Central memory CD8-positive, alpha-beta T cell (primary cell): Measurements from ENCODE around the gene FBXO41.
A peak's percentile ranks its signal among the peaks of the same experiment; 100 is the strongest.

Experiments used
- ATAC-seq: fragments of 150-1000 bp; cut with Tn5 transposase; replicated peaks from 2 replicates; pipeline ENCODE4 v1.10.0; 2022; ENCODE audit warnings: mild to moderate bottlenecking, moderate FRiP score, moderate number of reproducible peaks; ENCODE audit not compliant: poor library complexity, severe bottlenecking; ENCODE audit errors: extremely low read depth
- DNase-seq, 2 donors: peaks; one replicate each; pipeline ENCODE4 v3.0.0; 2021; ENCODE audit warnings: low spot score in 2 of 2
- H3K27ac Mint-ChIP-seq: one replicate; pipeline ENCODE4 v1.8.0; 2022; ENCODE audit warnings: low read depth, mild to moderate bottlenecking, moderate library complexity, mixed read lengths
- H3K27me3 Mint-ChIP-seq: one replicate; pipeline ENCODE4 v1.8.0; 2022; ENCODE audit warnings: mixed read lengths
- H3K36me3 Mint-ChIP-seq: one replicate; pipeline ENCODE4 v1.8.0; 2022; ENCODE audit warnings: mild to moderate bottlenecking, moderate library complexity, mixed read lengths; ENCODE audit not compliant: insufficient read depth
- H3K4me1 Mint-ChIP-seq: one replicate; pipeline ENCODE4 v1.8.0; 2022; ENCODE audit warnings: mixed read lengths
- H3K4me3 Mint-ChIP-seq: one replicate; pipeline ENCODE4 v1.8.0; 2022; ENCODE audit warnings: mild to moderate bottlenecking, moderate library complexity, mixed read lengths
- H3K9me3 Mint-ChIP-seq: one replicate; pipeline ENCODE4 v1.8.0; 2022; ENCODE audit warnings: mixed read lengths

The FBXO41 gene

GRCh38 chr2:73283545-73284295 is 558 bp downstream of the FBXO41 start:
- peaks cover 22% of the 10 kb centered on the region for H3K4me1 Mint-ChIP-seq
- no peak overlapping the region for H3K27ac Mint-ChIP-seq
- no peak for DNase-seq
- peaks cover 9% of the 10 kb centered on the region for H3K27me3 Mint-ChIP-seq
- H3K9me3 Mint-ChIP-seq: no peaks in the 10 kb centered on the region
- H3K36me3 Mint-ChIP-seq: no peaks in the 10 kb centered on the region
- ATAC-seq: peak; percentile 10
- H3K4me3 Mint-ChIP-seq: peak overlapping the region; percentile 72

- Mint-ChIP-seq H3K36me3 (no peaks in the 10 kb centered on the region), H3K4me3 (peak overlapping the region; percentile 72), H3K9me3 (no peaks in the 10 kb centered on the region), H3K27me3 (peaks cover 3% of the 10 kb centered on the region), H3K4me1 (peaks cover 27% of the 10 kb centered on the region), H3K27ac (no peak overlapping the region)
- no peak for ATAC-seq
- DNase-seq: no peak
These were observed 1.2 kb downstream of the FBXO41 start for GRCh38 chr2:73282924-73283544.

- H3K36me3 Mint-ChIP-seq: peaks cover 4% of the 10 kb centered on the region
- no peaks in the 10 kb centered on the region for H3K9me3 Mint-ChIP-seq
- no peak overlapping the region for H3K4me3 Mint-ChIP-seq
- no peak overlapping the region for H3K27ac Mint-ChIP-seq
- DNase-seq: no peak
- no peak for ATAC-seq
- no peaks in the 10 kb centered on the region for H3K27me3 Mint-ChIP-seq
- peaks cover 27% of the 10 kb centered on the region for H3K4me1 Mint-ChIP-seq
These were observed 3.0 kb downstream of the FBXO41 start for GRCh38 chr2:73281244-73281643.

- Mint-ChIP-seq H3K4me3 (no peak overlapping the region), H3K36me3 (peaks cover 4% of the 10 kb centered on the region), H3K27me3 (no peaks in the 10 kb centered on the region), H3K9me3 (no peaks in the 10 kb centered on the region), H3K4me1 (peaks cover 14% of the 10 kb centered on the region), H3K27ac (no peak overlapping the region)
- no peak for ATAC-seq
- no peak for DNase-seq
These were observed 4.4 kb downstream of the FBXO41 start for GRCh38 chr2:73279852-73280251.

- H3K36me3 Mint-ChIP-seq: peaks cover 5% of the 10 kb centered on the region
- no peak overlapping the region for H3K4me3 Mint-ChIP-seq
- H3K9me3 Mint-ChIP-seq: no peaks in the 10 kb centered on the region
- ATAC-seq (no peak), DNase-seq (no peak)
- H3K27me3 Mint-ChIP-seq: no peaks in the 10 kb centered on the region
- H3K4me1 Mint-ChIP-seq: peaks cover 23% of the 10 kb centered on the region
- H3K27ac Mint-ChIP-seq: no peak overlapping the region
These were observed 12.0 kb downstream of the FBXO41 start for GRCh38 chr2:73272270-73272669.

- peaks cover 29% of the 10 kb centered on the region for H3K4me1 Mint-ChIP-seq
- H3K27me3 Mint-ChIP-seq: no peaks in the 10 kb centered on the region
- DNase-seq: no peak
- ATAC-seq: peak; percentile 3
- H3K27ac Mint-ChIP-seq: no peak overlapping the region
- H3K4me3 Mint-ChIP-seq: peak overlapping the region; percentile 55
- H3K9me3 Mint-ChIP-seq: no peaks in the 10 kb centered on the region
- peaks cover 3% of the 10 kb centered on the region for H3K36me3 Mint-ChIP-seq
These were observed 14.4 kb downstream of the FBXO41 start for GRCh38 chr2:73269686-73270465.

GRCh38 chr2:73268830-73269685 is 15.2 kb downstream of the FBXO41 start:
- Mint-ChIP-seq H3K27ac (peak overlapping the region; percentile 47), H3K9me3 (no peaks in the 10 kb centered on the region), H3K27me3 (no peaks in the 10 kb centered on the region), H3K36me3 (peaks cover 5% of the 10 kb centered on the region), H3K4me3 (peak overlapping the region; percentile 55), H3K4me1 (peaks cover 29% of the 10 kb centered on the region)
- peak; percentile 52 to 54 for DNase-seq
- ATAC-seq: peak; percentile 92

GRCh38 chr2:73268366-73268829 is 15.9 kb downstream of the FBXO41 start:
- H3K9me3 Mint-ChIP-seq: no peaks in the 10 kb centered on the region
- H3K4me3 Mint-ChIP-seq: peak overlapping the region; percentile 39
- H3K4me1 Mint-ChIP-seq: peaks cover 29% of the 10 kb centered on the region
- ATAC-seq (no peak), DNase-seq (no peak)
- peak overlapping the region; percentile 47 for H3K27ac Mint-ChIP-seq
- H3K36me3 Mint-ChIP-seq: peaks cover 6% of the 10 kb centered on the region
- H3K27me3 Mint-ChIP-seq: no peaks in the 10 kb centered on the region

GRCh38 chr2:73267008-73267407 is 17.3 kb downstream of the FBXO41 start:
- no peak for ATAC-seq
- DNase-seq: no peak
- no peaks in the 10 kb centered on the region for H3K27me3 Mint-ChIP-seq
- no peak overlapping the region for H3K27ac Mint-ChIP-seq
- peaks cover 7% of the 10 kb centered on the region for H3K36me3 Mint-ChIP-seq
- H3K9me3 Mint-ChIP-seq: no peaks in the 10 kb centered on the region
- peaks cover 29% of the 10 kb centered on the region for H3K4me1 Mint-ChIP-seq
- no peak overlapping the region for H3K4me3 Mint-ChIP-seq

- Mint-ChIP-seq H3K27ac (no peak overlapping the region), H3K4me3 (no peak overlapping the region), H3K4me1 (peaks cover 29% of the 10 kb centered on the region), H3K9me3 (no peaks in the 10 kb centered on the region), H3K27me3 (no peaks in the 10 kb centered on the region), H3K36me3 (peaks cover 7% of the 10 kb centered on the region)
- DNase-seq: no peak
- no peak for ATAC-seq
These were observed 18.0 kb downstream of the FBXO41 start for GRCh38 chr2:73266061-73266901.

- Mint-ChIP-seq H3K27ac (no peak overlapping the region), H3K36me3 (peaks cover 7% of the 10 kb centered on the region), H3K4me3 (no peak overlapping the region), H3K9me3 (no peaks in the 10 kb centered on the region), H3K4me1 (peaks cover 22% of the 10 kb centered on the region), H3K27me3 (no peaks in the 10 kb centered on the region)
- ATAC-seq: no peak
- no peak for DNase-seq
These were observed 18.8 kb downstream of the FBXO41 start for GRCh38 chr2:73265298-73266060.
